K562 (cell line): Measurements from ENCODE around the gene N4BP3. TPM values are rescaled to one million over a fixed set of nuclear protein-coding genes. Genes with fewer than 3 reads are reported as not detected.

ENCODE experiments used
- ATAC-seq: fragments of 200-7000 bp; cut with Tn5 transposase; 3 replicates; pipeline ENCODE4 v1.9.1; 2020; ENCODE audit warnings: moderate library complexity
- BruUV-seq: library from RNA; stranded (reverse); fragments of 400-500 nt; replicated peaks from 2 replicates; lab custom pipeline; 2021; lab: Mats Ljungman, UMichigan
- CTCF ChIA-PET: fragments of 300-600 bp; formaldehyde crosslinking; extraction: SDS; loops from one replicate; lab custom pipeline; 2021; ENCODE audit warnings: low intra/inter-chr PET ratio; lab: Yijun Ruan, JAX
- POLR2A ChIA-PET: fragments of 300-600, 350-650 bp; sonication (Branson Sonifier 250); formaldehyde crosslinking; extraction: SDS; loops from one replicate; lab custom pipeline; 2021; ENCODE audit warnings: antibody characterized with exemption, inconsistent platforms; lab: Yijun Ruan, JAX
- DNase-seq, 4 experiments: peaks; one replicate each; pipeline versions ENCODE4 v3.0.0 to v3.0.0-alpha.2; 2011 to 2018; ENCODE audit warnings: low spot score in 3 of 4, mixed read lengths in 3 of 4; ENCODE audit errors: extremely low read depth in 1 of 4
- FAIRE-seq: peaks from 2 replicates; lab custom pipeline; 2011; peaks lifted over from hg19 to GRCh38; lab: Jason Lieb, UNC
- H2AFZ ChIP-seq: 2 replicates; pipeline ENCODE4 v1.6.0; 2011; ENCODE audit warnings: low read depth, low read length, control low read depth, inconsistent platforms
- H3K27ac ChIP-seq: fragments of 200-600 bp; 3 replicates; pipeline ENCODE4 v1.8.0; 2011; ENCODE audit warnings: low read depth, mild to moderate bottlenecking, control low read depth, inconsistent platforms, low read length, moderate library complexity, mixed read lengths; ENCODE audit errors: extremely low read depth
- H3K27me3 ChIP-seq, 2 experiments: fragments of 300-600 bp in 1 of 2; 2 replicates in 1 of 2; 3 replicates in 1 of 2; pipeline versions ENCODE4 v1.6.0 to v1.8.0; 2011; ENCODE audit warnings: inconsistent platforms in 2 of 2, low read length in 2 of 2, mild to moderate bottlenecking in 1 of 2, mixed read lengths in 1 of 2, moderate library complexity in 1 of 2; ENCODE audit not compliant: control insufficient read depth in 2 of 2, insufficient read depth in 2 of 2
- H3K36me3 ChIP-seq: fragments of 300-600 bp; 3 replicates; pipeline ENCODE4 v1.8.0; 2011; ENCODE audit warnings: mild to moderate bottlenecking, low read length, inconsistent platforms; ENCODE audit not compliant: control insufficient read depth, insufficient read depth
- H3K4me1 ChIP-seq, 2 experiments: fragments of 200-600 bp in 1 of 2; replicated peaks in 1 of 2; 2 replicates in 1 of 2; 3 replicates in 1 of 2; pipeline versions ENCODE4 v1.5.1 to v1.8.0; 2011; ENCODE audit warnings: inconsistent platforms in 2 of 2, low read length in 2 of 2, mild to moderate bottlenecking in 1 of 2, mixed read lengths in 1 of 2, moderate library complexity in 1 of 2; ENCODE audit not compliant: control insufficient read depth in 2 of 2, insufficient read depth in 2 of 2
- H3K4me2 ChIP-seq: 2 replicates; pipeline ENCODE4 v1.6.1; 2011; ENCODE audit warnings: low read length, control low read depth, inconsistent platforms, mixed read lengths; ENCODE audit not compliant: insufficient read depth
- H3K4me3 ChIP-seq: fragments of 200-600 bp; sonication (generic), shearing (Covaris generic); 2 replicates; pipeline ENCODE4 v1.5.1; 2016; ENCODE audit warnings: control low read depth, inconsistent platforms
- H3K79me2 ChIP-seq: fragments of 200-600 bp; 3 replicates; pipeline ENCODE4 v1.8.0; 2011; ENCODE audit warnings: low read length, inconsistent platforms; ENCODE audit not compliant: control insufficient read depth, insufficient read depth
- H3K9ac ChIP-seq, 2 experiments: 2 replicates each; pipeline versions ENCODE4 v1.6.0 to v1.6.1; 2011; ENCODE audit warnings: low read depth in 2 of 2, low read length in 2 of 2, control low read depth in 1 of 2, inconsistent platforms in 1 of 2, mild to moderate bottlenecking in 1 of 2, mixed read lengths in 1 of 2; ENCODE audit not compliant: insufficient read depth in 1 of 2
- H3K9me1 ChIP-seq: one replicate; pipeline ENCODE4 v1.6.0; 2011; ENCODE audit warnings: inconsistent platforms, mild to moderate bottlenecking, low read length, moderate library complexity; ENCODE audit not compliant: control insufficient read depth, insufficient read depth
- H3K9me3 ChIP-seq: replicated peaks from 2 replicates; pipeline ENCODE4 v1.5.1; 2011; ENCODE audit warnings: low read depth, low read length, inconsistent platforms; ENCODE audit not compliant: control insufficient read depth, insufficient read depth
- H4K20me1 ChIP-seq: replicated peaks from 2 replicates; pipeline ENCODE4 v1.6.1; 2011; ENCODE audit warnings: low read length, inconsistent platforms, mixed read lengths; ENCODE audit not compliant: control insufficient read depth, insufficient read depth
- MCM3 ChIP-seq: fragments of 450-650 bp; IDR thresholded peaks from 2 replicates; pipeline ENCODE4 v1.6.1; 2016
- NCOA4 ChIP-seq: fragments of 450-650 bp; IDR thresholded peaks from 2 replicates; pipeline ENCODE4 v1.6.1; 2018; ENCODE audit warnings: mild to moderate bottlenecking; ENCODE audit not compliant: partially characterized antibody
- ZC3H11A ChIP-seq: IDR thresholded peaks from 2 replicates; pipeline ENCODE4 v1.6.1; 2012; ENCODE audit warnings: low read depth, low read length, improper control_type of control experiment
- WGBS: fragments of 100-300 bp; shearing (Covaris generic); methylation state at CpG from one replicate; pipeline ENCODE4 v1.1.6; 2016; ENCODE audit warnings: low coverage, mixed read lengths; ENCODE audit not compliant: insufficient coverage; ENCODE audit errors: missing lambda C conversion rate; 5-methylcytosine and 5-hydroxymethylcytosine counted together
- in situ Hi-C: fragments of 300-500 bp; cut with MboI; formaldehyde crosslinking; loops from 4 replicates; pipeline ENCODE4 v1.15.0; 2018; ENCODE audit warnings: inconsistent platforms, mixed read lengths
- intact Hi-C: fragments of 100-400 bp; cut with micrococcal nuclease; formaldehyde crosslinking; loops from 2 replicates; pipeline ENCODE4 v1.14.2; 2022
- polyA plus RNA-seq, 8 experiments: library from polyadenylated mRNA; depleted of rRNA in 4 of 8; stranded (reverse) in 5 of 8; unstranded in 3 of 8; fragments of >200 nt; fragmentation: Nextera tagmentation in 2 of 8; fragmentation: Illumina TruSeq in 1 of 8; extraction: Ambion mirVana in 2 of 8; extraction: Trizol in 1 of 8; gene quantifications; 2 replicates each; pipeline versions ENCODE4 v1.2.1 to v1.2.3, GENCODE V29; 2011 to 2014; ENCODE audit warnings: inconsistent platforms in 1 of 8, missing spikeins in 1 of 8
- total RNA-seq, 7 experiments: library from RNA; depleted of rRNA in 6 of 7; stranded (reverse); fragments of >200 nt in 6 of 7; fragmentation: Illumina TruSeq in 2 of 7; extraction: Trizol in 2 of 7; gene quantifications; 2 replicates each; pipeline versions ENCODE4 v1.2.1 to v1.2.3, GENCODE V29; 2011 to 2021; ENCODE audit warnings: low replicate concordance in 1 of 7
- TF ChIP-seq, protein P1 (sequence below): IDR thresholded peaks from 2 replicates; pipeline ENCODE4 v1.6.1; 2014; ENCODE audit warnings: antibody characterized with exemption

N4BP3 gene
- total and polyA plus RNA-seq, 9 of the 15 experiments (the other 6 are each of a cell fraction or from before 2014, with no cell fraction given) = 0.06 to 7.0 (median 2.4) TPM

- no peak overlapping the region for H3K4me3 ChIP-seq
- intact Hi-C loops = no loop called here
Observed at GRCh38 chr5:178068293-178068692, 45.0 kb upstream of the N4BP3 start.

More at GRCh38 chr5:178068293-178068692, 45.0 kb upstream of the N4BP3 start:
- no peaks in the 10 kb centered on the region for H3K36me3 ChIP-seq
- 0% methylated on average over 5 of the region's 5 CpGs for WGBS
- no peaks in the 10 kb centered on the region for H4K20me1 ChIP-seq
- TF ChIP-seq, protein P1, sequence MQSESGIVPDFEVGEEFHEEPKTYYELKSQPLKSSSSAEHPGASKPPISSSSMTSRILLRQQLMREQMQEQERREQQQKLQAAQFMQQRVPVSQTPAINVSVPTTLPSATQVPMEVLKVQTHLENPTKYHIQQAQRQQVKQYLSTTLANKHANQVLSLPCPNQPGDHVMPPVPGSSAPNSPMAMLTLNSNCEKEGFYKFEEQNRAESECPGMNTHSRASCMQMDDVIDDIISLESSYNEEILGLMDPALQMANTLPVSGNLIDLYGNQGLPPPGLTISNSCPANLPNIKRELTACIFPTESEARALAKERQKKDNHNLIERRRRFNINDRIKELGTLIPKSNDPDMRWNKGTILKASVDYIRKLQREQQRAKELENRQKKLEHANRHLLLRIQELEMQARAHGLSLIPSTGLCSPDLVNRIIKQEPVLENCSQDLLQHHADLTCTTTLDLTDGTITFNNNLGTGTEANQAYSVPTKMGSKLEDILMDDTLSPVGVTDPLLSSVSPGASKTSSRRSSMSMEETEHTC = no peak
- TF ChIP-seq ZC3H11A = no peak
- no peak for TF ChIP-seq NCOA4
- no peak for TF ChIP-seq MCM3
- H3K9me1 ChIP-seq = no peaks in the 10 kb centered on the region
- no peak overlapping the region for H2AFZ ChIP-seq
- H3K79me2 ChIP-seq = no peaks in the 10 kb centered on the region
- in situ Hi-C loops = loop anchor here (10.0 to 25.0 kb wide), 3 partner anchors 173 to 673 kb away; partner anchors contain the start of gene B4GALT7
- FAIRE-seq = no peak
- H3K4me2 ChIP-seq = no peak overlapping the region
- ChIA-PET CTCF (no interaction called here), POLR2A (interaction anchor here (0.6 kb wide), 1 partner anchor 90 kb away, joined by 3 read pairs; no protein-coding TSS in a partner anchor)
- BruUV-seq = no TSS peak
- peaks cover 26 to 33% of the 10 kb centered on the region in 2 experiments for H3K27me3 ChIP-seq
- H3K9ac ChIP-seq = 0 out of 4 replicates have a peak overlapping the region, but pooled peaks of 1 of the 2 experiments have one; percentile 36
- no peaks in the 10 kb centered on the region for H3K9me3 ChIP-seq
- DNase-seq = no peak
- ATAC-seq = no peak
- no peak overlapping the region for H3K27ac ChIP-seq
- H3K4me1 ChIP-seq = no peaks in the 10 kb centered on the region; a peak in 1 of 5 replicates
